Measurements from ENCODE around the gene ENDOG. TPM values are rescaled to one million over a fixed set of nuclear protein-coding genes. Genes with fewer than 3 reads are reported as not detected.
"Not testable (repeated sequence)": the region's sequence is repeated elsewhere in the genome, so short reads cannot be mapped to it uniquely, and the experiment has no call there.

Gene ENDOG
- total RNA-seq, 1 experiment from 2014 or later: 32.9 TPM

DNA sequence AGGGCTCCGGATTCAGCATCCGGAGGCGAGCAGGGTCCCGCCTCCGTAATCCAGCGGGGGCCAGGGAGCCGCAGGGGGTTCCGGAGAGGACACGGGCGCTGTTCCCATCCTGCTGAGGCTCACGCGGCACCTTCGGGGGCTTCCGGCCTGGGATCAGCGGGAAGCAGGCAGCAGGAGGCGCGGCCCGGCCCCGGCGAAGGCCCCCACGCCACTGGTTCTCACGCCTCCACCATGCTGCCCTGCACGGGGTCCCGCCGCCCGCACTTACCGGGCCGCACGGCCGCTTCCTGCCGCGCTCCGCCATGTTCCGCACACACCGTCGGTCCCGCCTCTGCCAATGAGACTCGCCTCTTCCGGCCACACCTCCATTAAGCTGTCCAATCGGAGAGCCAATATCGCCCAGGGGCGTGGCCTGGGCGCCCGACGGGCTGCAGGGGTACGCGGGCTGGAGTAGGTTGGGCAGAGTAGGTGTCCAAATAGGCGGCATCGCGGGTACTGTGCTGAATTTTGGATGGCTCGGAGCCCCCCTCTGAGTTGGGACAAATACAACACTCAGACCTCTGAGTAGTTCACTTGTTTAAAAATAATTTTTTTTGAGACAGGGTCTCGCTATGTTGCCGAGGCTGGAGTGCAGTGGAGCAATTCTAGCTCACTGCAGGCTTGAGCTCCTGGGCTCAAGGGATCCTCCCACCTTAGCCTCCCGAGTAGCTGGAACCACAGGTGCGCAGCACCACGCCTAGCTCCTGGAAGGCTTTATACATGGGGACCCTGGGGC is 11.4 kb downstream of the ENDOG start, which contains the start of gene SPOUT1:
SPOUT1 (minus strand) TSS at position 318 of the 775 bp plus-strand sequence; CDS start at position 304, 14 bp downstream.
- Histone ChIP-seq H3K4me3 (ENCODE audit: insufficient read depth, low read depth, low read length) (peak within 1 kb of the TSS; percentile 95), H3K27me3 (ENCODE audit: control insufficient read depth, insufficient read depth, low read length) (no peaks in the 10 kb centered on the region), H3K36me3 (replicated peaks; ENCODE audit: control insufficient read depth, insufficient read depth, low read length) (peaks cover 23% of the 10 kb centered on the region)
- peak; percentile 99 for DNase-seq

DNA sequence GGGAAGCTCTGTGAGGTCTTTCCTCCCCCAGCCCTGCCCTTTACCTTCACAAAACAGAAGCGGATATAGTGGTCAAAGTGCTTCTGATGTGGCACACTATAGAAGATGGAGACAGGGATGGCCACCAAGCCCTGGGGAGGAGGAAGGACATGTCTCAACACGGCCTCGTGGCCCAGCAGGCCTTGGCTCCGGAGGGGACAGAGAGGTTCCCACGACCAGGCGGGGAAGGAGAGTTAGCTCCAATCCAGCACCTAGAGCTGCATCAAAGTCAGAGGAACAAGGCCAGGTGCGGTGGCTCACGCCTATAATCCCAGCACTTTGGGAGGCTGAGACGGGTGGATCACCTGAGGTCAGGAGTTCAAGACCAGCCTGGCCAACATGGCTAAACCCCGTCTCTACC is 15.4 kb downstream of the ENDOG start:
- no peaks in the 10 kb centered on the region for H3K27me3 ChIP-seq (ENCODE audit: control insufficient read depth, insufficient read depth, low read length)
- peaks cover 3% of the 10 kb centered on the region for H3K36me3 ChIP-seq (replicated peaks; ENCODE audit: control insufficient read depth, insufficient read depth, low read length)
- H3K4me3 ChIP-seq (ENCODE audit: insufficient read depth, low read depth, low read length): no peak overlapping the region
- DNase-seq: no peak

DNA sequence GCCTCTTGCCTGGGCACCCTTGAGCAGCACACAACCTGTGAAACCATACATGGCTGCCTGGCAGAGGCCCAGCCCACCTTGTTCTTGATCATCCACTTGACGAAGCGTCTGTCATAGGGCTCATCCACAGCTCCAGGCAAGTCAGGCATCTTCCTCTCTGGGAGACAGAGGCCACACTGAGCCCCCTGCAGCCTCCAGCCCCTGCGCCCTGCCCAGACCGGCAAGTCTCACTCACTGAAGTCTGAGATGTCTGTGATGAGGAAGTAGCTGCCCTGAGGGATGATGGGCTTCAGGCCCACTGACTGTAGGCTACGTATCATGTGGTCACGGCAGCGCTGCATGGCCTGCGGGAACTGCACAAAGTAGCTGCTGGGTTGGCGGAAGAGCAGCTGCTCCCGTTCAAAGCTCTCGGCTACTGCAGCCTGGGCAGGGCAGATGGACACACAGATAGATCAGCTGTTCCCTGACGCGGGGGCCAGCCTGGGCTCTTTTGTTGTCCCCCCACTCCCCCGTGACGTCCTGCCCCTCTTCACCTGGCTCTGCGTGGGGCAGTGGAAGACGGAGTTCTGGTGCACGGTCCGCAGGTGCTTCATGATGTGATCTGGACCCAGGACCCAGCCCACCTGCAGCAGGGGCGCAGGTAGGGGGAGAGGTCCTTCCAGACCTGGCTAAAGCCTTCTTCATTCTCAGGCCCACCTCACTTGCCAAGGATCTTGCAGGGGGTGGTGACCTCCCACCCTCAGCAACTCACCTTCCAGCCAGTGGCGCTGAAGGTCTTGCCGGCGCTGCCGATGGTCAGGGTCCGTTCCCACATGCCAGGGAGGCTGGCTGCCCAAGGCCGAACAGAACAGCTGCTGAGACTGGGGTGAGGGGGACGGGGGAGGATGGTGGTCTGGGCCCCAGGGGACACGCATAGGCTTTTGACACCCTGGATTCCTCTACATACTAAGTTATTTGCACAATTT is 17.2 kb downstream of the ENDOG start:
- DNase-seq: peak; percentile 35
- Histone ChIP-seq H3K27me3 (ENCODE audit: control insufficient read depth, insufficient read depth, low read length) (no peaks in the 10 kb centered on the region), H3K36me3 (replicated peaks; ENCODE audit: control insufficient read depth, insufficient read depth, low read length) (peaks cover 3% of the 10 kb centered on the region), H3K4me3 (ENCODE audit: insufficient read depth, low read depth, low read length) (no peak overlapping the region)

DNA sequence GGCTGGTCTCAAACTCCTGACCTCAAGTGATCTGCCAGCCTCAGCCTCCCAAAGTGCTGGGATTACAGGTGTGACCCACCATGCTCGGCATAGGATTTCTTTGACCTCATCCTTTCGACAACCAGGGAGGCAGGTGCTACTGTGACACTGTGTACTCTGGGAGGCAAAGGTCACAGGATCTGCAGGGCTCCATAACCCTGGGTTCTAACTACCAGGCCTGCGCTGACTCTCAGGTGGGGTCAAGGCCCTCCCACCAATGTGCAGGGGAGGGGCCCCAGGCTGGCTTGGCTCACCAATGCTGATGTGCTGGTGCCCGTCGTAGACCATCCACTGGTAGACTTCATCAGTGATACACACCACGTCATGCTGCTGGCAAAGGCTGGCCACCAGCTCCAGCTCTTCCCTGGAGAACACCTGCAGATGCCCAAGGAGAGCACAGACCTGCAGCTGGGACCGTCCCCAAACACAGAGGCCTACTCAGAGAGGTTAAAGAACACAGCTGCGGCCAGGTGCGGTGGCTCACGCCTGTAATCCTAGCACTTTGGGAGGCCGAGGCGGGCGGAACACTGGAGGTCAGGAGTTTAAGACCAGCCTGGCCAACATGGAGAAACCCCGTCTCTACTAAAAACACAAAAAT is 18.3 kb downstream of the ENDOG start:
- Histone ChIP-seq H3K27me3 (ENCODE audit: control insufficient read depth, insufficient read depth, low read length) (no peaks in the 10 kb centered on the region), H3K4me3 (ENCODE audit: insufficient read depth, low read depth, low read length) (no peak overlapping the region), H3K36me3 (replicated peaks; ENCODE audit: control insufficient read depth, insufficient read depth, low read length) (peaks cover 3% of the 10 kb centered on the region)
- no peak for DNase-seq

DNA sequence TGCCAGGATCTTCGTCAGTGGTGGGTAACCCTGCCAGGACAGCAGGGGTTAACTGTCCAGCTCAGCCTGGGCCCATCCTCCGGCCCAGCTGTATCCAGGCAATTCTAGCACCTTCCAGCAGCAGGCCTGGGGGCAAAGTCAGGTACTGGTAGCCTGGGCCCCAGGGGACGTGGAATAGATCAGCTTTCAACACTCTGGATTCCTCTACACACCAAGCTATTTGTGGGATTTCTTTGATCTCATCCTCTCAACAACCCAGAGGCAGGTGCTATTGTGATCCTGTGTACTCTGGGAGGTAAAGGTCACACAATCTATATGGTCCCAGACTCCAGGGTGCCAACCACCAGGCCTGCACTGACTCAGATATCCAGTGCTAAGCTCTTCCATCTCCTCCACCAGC is 20.0 kb downstream of the ENDOG start:
- Histone ChIP-seq H3K4me3 (ENCODE audit: insufficient read depth, low read depth, low read length) (no peak overlapping the region), H3K27me3 (ENCODE audit: control insufficient read depth, insufficient read depth, low read length) (no peaks in the 10 kb centered on the region), H3K36me3 (replicated peaks; ENCODE audit: control insufficient read depth, insufficient read depth, low read length) (peaks cover 3% of the 10 kb centered on the region)
- no peak for DNase-seq

DNA sequence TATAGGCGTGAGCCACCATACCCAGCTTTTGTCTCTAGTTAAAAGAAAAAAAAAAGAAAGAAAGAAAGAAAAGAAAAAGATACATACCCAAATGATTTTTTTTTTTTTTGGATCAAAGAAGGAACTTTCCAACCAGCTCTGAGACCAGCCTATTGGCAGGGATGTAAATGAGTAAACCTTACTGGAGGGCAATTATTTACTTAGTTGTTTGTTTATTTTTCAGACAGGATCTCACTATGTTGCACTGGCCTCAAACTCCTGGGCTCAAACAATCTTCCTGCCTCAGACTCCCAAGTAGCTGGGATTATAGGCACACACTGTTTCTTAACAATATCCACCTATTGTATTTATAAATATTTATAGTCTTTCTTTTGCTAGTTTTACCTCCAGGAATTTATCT is 22.2 kb downstream of the ENDOG start:
- H3K27me3 ChIP-seq (ENCODE audit: control insufficient read depth, insufficient read depth, low read length): no peaks in the 10 kb centered on the region
- no peak overlapping the region for H3K4me3 ChIP-seq (ENCODE audit: insufficient read depth, low read depth, low read length)
- no peaks in the 10 kb centered on the region; the same call in 1 of the 2 replicates for H3K36me3 ChIP-seq (replicated peaks; ENCODE audit: control insufficient read depth, insufficient read depth, low read length)
- DNase-seq: no peak

DNA sequence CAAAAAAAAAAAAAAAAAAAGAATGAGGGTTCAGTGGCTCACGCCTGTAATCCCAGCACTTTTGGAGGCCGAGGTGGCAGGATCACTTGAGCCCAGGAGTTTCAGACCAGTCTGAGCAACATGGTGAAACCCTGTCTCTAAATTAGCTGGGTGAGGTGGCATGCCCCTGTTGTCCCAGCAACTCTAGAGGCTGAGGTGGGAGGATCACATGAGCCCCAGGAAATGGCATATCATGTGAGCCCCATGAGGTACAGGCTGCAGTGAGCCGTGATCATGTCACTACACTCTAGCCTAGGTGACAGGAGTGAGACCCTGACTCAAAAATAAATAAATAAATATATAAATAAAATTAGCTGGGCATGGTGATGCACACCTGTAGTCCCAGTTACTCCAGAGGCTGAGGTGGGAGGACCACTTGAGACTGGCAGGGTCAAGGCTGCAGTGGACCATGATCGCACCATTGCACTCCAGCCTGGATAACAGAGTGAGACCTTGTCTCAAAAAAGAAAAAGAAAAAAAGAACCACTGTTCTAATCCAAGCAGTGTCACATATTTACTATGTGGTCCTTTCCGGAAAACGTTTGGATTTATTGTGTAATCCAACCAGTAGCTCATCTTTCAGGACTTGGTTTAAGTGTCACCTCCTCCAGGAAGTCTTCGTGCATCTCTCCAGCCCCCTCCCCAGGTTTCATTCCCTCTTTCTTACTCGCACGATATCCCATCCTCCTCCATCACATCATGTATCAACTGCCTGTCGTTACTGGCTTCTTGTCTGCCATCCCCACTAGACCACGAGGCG is 23.6 kb downstream of the ENDOG start:
- Histone ChIP-seq H3K27me3 (ENCODE audit: control insufficient read depth, insufficient read depth, low read length) (no peaks in the 10 kb centered on the region), H3K36me3 (replicated peaks; ENCODE audit: control insufficient read depth, insufficient read depth, low read length) (no peaks in the 10 kb centered on the region; the same call in 1 of the 2 replicates), H3K4me3 (ENCODE audit: insufficient read depth, low read depth, low read length) (no peak overlapping the region)
- DNase-seq: no peak

DNA sequence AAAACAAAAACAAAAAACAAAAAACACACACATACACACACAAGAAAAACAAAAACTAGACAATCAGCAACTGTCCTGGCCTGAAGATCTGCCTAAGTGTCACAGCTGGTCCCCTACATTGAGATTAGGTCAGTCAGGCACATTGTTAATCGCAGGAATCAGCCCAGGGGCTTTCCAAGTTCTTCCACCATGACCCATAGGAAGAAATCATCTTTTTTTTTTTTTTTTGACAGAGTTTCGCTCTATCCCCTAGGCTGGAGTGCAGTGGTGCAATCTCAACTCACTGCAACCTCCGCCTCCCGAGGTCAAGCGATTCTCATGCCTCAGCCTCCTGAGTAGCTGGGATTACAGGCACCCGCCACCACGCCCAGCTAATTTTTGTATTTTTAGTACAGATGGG is 24.9 kb downstream of the ENDOG start:
- H3K4me3 ChIP-seq (ENCODE audit: insufficient read depth, low read depth, low read length); H3K36me3 ChIP-seq (replicated peaks; ENCODE audit: control insufficient read depth, insufficient read depth, low read length); DNase-seq; H3K27me3 ChIP-seq (ENCODE audit: control insufficient read depth, insufficient read depth, low read length): not testable (repeated sequence)

DNA sequence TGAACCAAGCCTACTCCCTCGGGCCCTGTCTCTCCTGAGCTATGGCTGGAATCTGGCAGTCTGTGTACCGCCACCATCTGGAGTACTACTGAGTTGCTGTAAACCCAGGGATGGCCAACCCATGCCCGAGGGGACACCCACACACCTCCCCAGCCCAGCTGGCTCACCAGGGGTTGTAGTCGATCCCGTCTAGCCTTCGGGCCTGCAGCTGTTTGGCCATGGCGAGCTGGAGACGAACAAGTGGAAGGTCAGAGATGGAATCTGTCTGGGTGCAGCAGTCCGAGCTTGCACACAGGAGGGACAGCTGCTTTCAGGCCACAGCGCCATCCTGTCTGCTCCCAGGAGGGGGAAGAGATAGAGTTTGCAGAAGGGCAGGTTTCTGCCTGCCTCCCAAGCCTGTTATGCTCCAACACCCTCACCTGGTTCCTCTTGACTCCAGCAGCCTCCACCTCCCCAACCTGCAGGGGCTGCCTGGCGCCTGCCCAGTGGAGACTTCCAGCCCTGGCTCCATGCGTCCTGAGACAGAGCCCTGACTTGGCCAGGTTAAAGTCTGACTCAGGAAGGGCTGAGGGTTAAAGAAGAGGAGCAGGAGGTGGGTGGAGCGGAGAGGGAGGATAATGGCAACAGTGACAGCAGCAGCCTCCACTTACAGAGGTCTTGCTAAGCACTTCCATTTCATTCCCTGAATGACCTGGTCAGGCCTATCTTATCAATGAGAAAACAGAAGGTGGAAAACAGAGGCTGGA is 27.1 kb downstream of the ENDOG start:
- H3K27me3 ChIP-seq (ENCODE audit: control insufficient read depth, insufficient read depth, low read length): no peaks in the 10 kb centered on the region
- no peak overlapping the region for H3K4me3 ChIP-seq (ENCODE audit: insufficient read depth, low read depth, low read length)
- H3K36me3 ChIP-seq (replicated peaks; ENCODE audit: control insufficient read depth, insufficient read depth, low read length): no peaks in the 10 kb centered on the region; the same call in 1 of the 2 replicates
- peak; percentile 78 for DNase-seq

DNA sequence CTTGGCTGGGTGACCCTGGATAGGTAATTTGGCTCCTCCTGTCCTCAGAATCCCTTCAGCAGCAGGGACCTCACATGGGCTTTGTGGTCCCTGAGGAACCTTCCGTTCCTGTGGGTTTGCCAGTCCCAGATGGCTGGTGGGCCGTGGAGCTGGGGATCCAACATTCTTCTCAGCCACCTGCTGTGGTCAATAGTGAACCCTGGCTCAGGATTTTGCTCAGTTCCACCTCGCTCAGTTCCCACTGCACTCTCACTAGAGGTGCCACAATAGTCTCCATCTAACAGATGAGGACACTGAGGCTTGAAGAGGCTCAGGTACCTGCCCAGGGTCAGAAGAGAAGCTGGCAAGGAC is 28.4 kb downstream of the ENDOG start:
- H3K36me3 ChIP-seq (replicated peaks; ENCODE audit: control insufficient read depth, insufficient read depth, low read length): no peaks in the 10 kb centered on the region; the same call in 1 of the 2 replicates
- DNase-seq: no peak
- no peaks in the 10 kb centered on the region for H3K27me3 ChIP-seq (ENCODE audit: control insufficient read depth, insufficient read depth, low read length)
- no peak overlapping the region for H3K4me3 ChIP-seq (ENCODE audit: insufficient read depth, low read depth, low read length)

DNA sequence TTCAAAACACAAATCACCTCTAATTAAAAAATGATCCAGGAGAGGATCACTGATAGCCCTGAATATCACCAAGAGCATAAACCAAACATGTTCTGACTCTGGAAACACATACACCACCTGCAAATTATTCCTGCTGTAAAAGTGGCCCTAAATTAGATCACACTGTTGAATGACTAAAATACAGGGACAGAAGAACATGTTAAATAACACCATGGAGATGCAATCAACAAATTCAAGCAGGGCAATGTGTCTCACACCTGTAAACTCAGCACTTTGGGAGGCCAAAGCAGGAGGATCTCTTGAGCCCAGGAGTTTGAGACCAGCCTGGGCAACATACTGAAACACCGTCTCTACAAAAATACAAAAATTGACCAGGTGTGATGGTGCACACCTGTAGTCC is 29.5 kb downstream of the ENDOG start:
- no peaks in the 10 kb centered on the region for H3K27me3 ChIP-seq (ENCODE audit: control insufficient read depth, insufficient read depth, low read length)
- no peak overlapping the region for H3K4me3 ChIP-seq (ENCODE audit: insufficient read depth, low read depth, low read length)
- no peak for DNase-seq
- no peaks in the 10 kb centered on the region for H3K36me3 ChIP-seq (replicated peaks; ENCODE audit: control insufficient read depth, insufficient read depth, low read length)

DNA sequence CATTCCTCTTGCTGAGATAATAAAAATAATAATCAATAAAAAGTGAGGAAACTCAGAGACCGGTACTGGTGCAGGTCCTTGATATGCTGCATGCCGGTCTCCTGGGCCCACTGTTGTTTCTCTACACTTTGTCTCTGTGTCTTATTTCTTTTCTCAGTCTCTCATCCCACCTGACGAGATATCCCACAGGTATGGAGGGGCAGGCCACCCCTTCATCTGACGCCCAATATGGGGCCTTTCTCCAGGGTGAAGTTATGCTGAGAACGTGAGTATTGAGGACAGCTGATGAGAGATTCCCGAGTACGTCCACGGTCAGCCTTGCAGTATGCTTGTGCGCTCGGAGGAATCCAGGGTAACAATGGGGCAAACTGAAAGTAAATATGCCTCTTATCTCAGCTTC is 32.7 kb downstream of the ENDOG start:
- not testable (repeated sequence) for DNase-seq; H3K4me3 ChIP-seq (ENCODE audit: insufficient read depth, low read depth, low read length); H3K36me3 ChIP-seq (replicated peaks; ENCODE audit: control insufficient read depth, insufficient read depth, low read length); H3K27me3 ChIP-seq (ENCODE audit: control insufficient read depth, insufficient read depth, low read length)

DNA sequence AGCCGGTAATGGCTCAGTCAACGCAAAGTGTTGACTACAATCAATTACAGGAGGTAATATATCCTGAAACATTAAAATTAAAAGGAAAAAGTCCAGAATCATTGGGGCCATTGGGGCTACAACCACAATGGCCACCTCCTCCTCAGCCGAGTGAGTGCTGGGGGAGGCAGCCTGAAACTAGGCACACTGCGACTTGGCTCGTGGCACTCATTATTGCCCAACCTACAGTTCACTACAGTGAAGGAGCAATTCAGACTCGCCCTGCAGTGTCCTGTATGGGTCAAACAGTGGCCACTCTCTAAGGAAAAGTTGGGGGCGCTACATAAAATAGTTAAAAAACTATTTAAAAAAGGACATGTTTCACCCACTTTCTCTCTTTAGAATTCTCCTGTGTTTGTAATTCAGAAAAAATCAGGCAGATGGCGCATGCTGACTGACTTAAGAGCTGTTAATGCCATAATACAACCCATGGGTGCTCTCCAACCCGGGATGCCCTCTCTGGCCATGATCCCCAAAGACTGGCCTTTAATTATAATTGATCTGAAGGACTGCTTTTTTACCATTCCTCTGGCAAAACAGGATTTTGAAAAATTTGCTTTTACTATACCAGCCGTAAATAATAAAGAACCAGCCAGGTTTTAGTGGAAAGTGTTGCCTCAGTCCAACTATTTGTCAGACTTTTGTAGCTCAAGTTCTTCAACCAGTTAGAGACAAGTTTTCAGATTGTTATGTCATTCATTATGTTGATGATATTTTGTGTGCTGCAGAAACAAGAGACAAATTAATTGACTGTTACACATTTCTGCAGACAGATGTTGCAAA is 33.7 kb downstream of the ENDOG start:
- not testable (repeated sequence) for H3K36me3 ChIP-seq (replicated peaks; ENCODE audit: control insufficient read depth, insufficient read depth, low read length); DNase-seq; H3K4me3 ChIP-seq (ENCODE audit: insufficient read depth, low read depth, low read length); H3K27me3 ChIP-seq (ENCODE audit: control insufficient read depth, insufficient read depth, low read length)

Data from H7 (cell line).